PC-3 (cell line): Measurements from ENCODE around the gene KDM4C. TPM values are rescaled to one million over a fixed set of nuclear protein-coding genes. Genes with fewer than 3 reads are reported as not detected.

Source experiments
- ATAC-seq: fragments of 200-7000 bp; cut with Tn5 transposase; 2 replicates; pipeline ENCODE4 v1.9.1; 2020; ENCODE audit warnings: mild to moderate bottlenecking, moderate library complexity
- BruUV-seq: library from RNA; stranded (reverse); fragments of 400-500 nt; replicated peaks from 2 replicates; lab custom pipeline; 2021; lab: Mats Ljungman, UMichigan
- CTCF ChIA-PET: fragments of 300-600 bp; sonication (Branson Sonifier 250); formaldehyde crosslinking; loops from one replicate; lab custom pipeline; 2022; ENCODE audit warnings: antibody characterized with exemption; lab: Charles Lee
- POLR2A ChIA-PET: fragments of 300-600 bp; sonication (Branson Sonifier 250); formaldehyde crosslinking; loops from one replicate; lab custom pipeline; 2022; ENCODE audit warnings: antibody characterized with exemption; ENCODE audit not compliant: unreplicated experiment; lab: Charles Lee
- DNase-seq: peaks from one replicate; pipeline ENCODE4 v3.0.0-alpha.2; 2015
- H2AFZ ChIP-seq: fragments of 300-600 bp; sonication (generic); 2 replicates; pipeline ENCODE4 v1.6.0; 2016; ENCODE audit warnings: antibody characterized with exemption, low read length
- H3F3A ChIP-seq: fragments of 300-600 bp; sonication (generic); one replicate; pipeline ENCODE4 v1.6.0; 2017; ENCODE audit warnings: antibody characterized with exemption, low read length, control low read depth, mild to moderate bottlenecking; ENCODE audit not compliant: unreplicated experiment
- H3K27ac ChIP-seq: fragments of 300-600 bp; sonication (generic); 2 replicates; pipeline ENCODE4 v1.5.1; 2016; ENCODE audit warnings: mild to moderate bottlenecking, low read length
- H3K27me3 ChIP-seq: fragments of 300-600 bp; sonication (generic); 2 replicates; pipeline ENCODE4 v1.6.1; 2016; ENCODE audit warnings: low read length, mixed read lengths
- H3K36me3 ChIP-seq: fragments of 300-600 bp; sonication (generic); 2 replicates; pipeline ENCODE4 v1.6.1; 2016; ENCODE audit warnings: low read depth, mixed run types, low read length, mixed read lengths
- H3K4me1 ChIP-seq: fragments of 300-600 bp; sonication (generic); 2 replicates; pipeline ENCODE4 v1.5.1; 2016; ENCODE audit warnings: low read length; ENCODE audit not compliant: insufficient read depth
- H3K4me2 ChIP-seq: fragments of 300-600 bp; sonication (generic); 2 replicates; pipeline ENCODE4 v1.6.0; 2016; ENCODE audit warnings: low read length
- H3K4me3 ChIP-seq: fragments of 300-600 bp; sonication (generic); 2 replicates; pipeline ENCODE4 v1.5.1; 2016; ENCODE audit warnings: mild to moderate bottlenecking, low read length, mixed read lengths
- H3K79me2 ChIP-seq: fragments of 300-600 bp; sonication (generic); 2 replicates; pipeline ENCODE4 v1.6.1; 2017; ENCODE audit warnings: low read length, mixed read lengths
- H3K9ac ChIP-seq: fragments of 300-600 bp; sonication (generic); 2 replicates; pipeline ENCODE4 v1.6.0; 2016; ENCODE audit warnings: mild to moderate bottlenecking, low read length
- H3K9me2 ChIP-seq: fragments of 300-600 bp; sonication (generic); replicated peaks from 2 replicates; pipeline ENCODE4 v1.6.1; 2016; ENCODE audit warnings: mixed run types, low read length, mixed read lengths
- H3K9me3 ChIP-seq: fragments of 300-600 bp; sonication (generic); 2 replicates; pipeline ENCODE4 v1.6.1; 2016; ENCODE audit warnings: low read length, mixed read lengths
- H4K20me1 ChIP-seq: fragments of 300-600 bp; sonication (generic); 2 replicates; pipeline ENCODE4 v1.6.1; 2016; ENCODE audit warnings: low read length, mixed read lengths
- CTCF ChIP-seq: fragments of 300-600 bp; sonication (generic); conservative IDR thresholded peaks from 2 replicates; pipeline ENCODE4 v1.5.1; 2017; ENCODE audit warnings: antibody characterized with exemption, low read depth, mild to moderate bottlenecking, low read length
- EZH2 ChIP-seq: fragments of 300-600 bp; sonication (generic); IDR thresholded peaks from one replicate; pipeline ENCODE4 v1.6.1; 2017; ENCODE audit warnings: antibody characterized with exemption, mild to moderate bottlenecking, low read length; ENCODE audit not compliant: unreplicated experiment
- EZH2phosphoT487 ChIP-seq: fragments of 300-600 bp; sonication (generic); IDR thresholded peaks from 2 replicates; pipeline ENCODE4 v1.6.1; 2018; ENCODE audit warnings: mild to moderate bottlenecking, antibody characterized with exemption, low read length, borderline replicate concordance
- intact Hi-C: fragments of 100-400 bp; cut with micrococcal nuclease; formaldehyde crosslinking; loops from 2 replicates; pipeline ENCODE4 v1.9.0; 2023
- total RNA-seq: library from RNA; depleted of rRNA; stranded (reverse); fragments of >200 nt; gene quantifications from 2 replicates; pipeline ENCODE4 v1.2.3, GENCODE V29; 2014

Gene KDM4C
- total RNA-seq, 1 experiment from 2014 or later: 27.0 TPM

- no peaks in the 10 kb centered on the region for H3K9me3 ChIP-seq
- no peaks in the 10 kb centered on the region for H3K9me2 ChIP-seq
- H3K27me3 ChIP-seq: no peaks in the 10 kb centered on the region
- intact Hi-C loops: no loop called here
- no peak overlapping the region for H3K9ac ChIP-seq
- POLR2A ChIA-PET: no interaction called here
- H3F3A ChIP-seq: no peaks in the 10 kb centered on the region
- H3K79me2 ChIP-seq: no peaks in the 10 kb centered on the region
- H3K36me3 ChIP-seq: no peaks in the 10 kb centered on the region
- no peak overlapping the region for H3K27ac ChIP-seq
- no peak for TF ChIP-seq EZH2
- TF ChIP-seq CTCF: no peak
- TF ChIP-seq EZH2phosphoT487: no peak
- CTCF ChIA-PET: no interaction called here
- no peak for ATAC-seq
- H3K4me1 ChIP-seq: no peaks in the 10 kb centered on the region
- no peak overlapping the region for H3K4me3 ChIP-seq
- no peak overlapping the region for H3K4me2 ChIP-seq
- no peak for DNase-seq
- no peaks in the 10 kb centered on the region for H4K20me1 ChIP-seq
- no peak overlapping the region for H2AFZ ChIP-seq
- no TSS peak for BruUV-seq
Measured at GRCh38 chr9:7129391-7129790, 371.6 kb downstream of the KDM4C start.

DNA sequence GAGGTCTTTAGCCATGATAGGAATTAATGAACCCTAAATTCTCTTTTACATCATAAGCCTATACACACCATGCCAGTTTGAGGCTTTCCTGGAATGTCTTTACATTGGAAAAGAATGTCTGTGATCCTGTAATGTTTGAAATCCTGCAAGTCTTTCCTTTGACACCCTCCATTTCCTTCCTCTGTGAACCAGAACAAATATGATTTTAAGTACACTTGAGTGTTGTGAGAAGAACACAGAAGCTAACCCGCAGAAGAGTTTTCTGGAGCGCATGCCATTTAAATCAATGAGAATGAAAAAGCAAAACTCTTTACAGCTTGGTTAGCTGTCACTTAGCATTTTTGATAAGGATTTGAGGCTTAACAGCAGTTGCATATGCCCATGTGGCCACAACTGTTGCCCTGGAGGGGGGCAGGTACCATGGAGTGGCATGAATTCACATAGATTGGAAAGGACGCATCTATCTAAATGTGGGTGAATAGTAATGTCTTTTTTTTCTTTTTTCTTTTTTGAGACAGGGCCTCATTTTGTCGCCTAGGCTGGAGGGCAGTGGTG lies 372.6 kb downstream of the KDM4C start:
- no peak overlapping the region for H3K9ac ChIP-seq
- no TSS peak for BruUV-seq
- H3K36me3 ChIP-seq: no peaks in the 10 kb centered on the region
- no peaks in the 10 kb centered on the region for H3K27me3 ChIP-seq
- ChIA-PET POLR2A (no interaction called here), CTCF (no interaction called here)
- no peak for ATAC-seq
- DNase-seq: no peak
- no peak overlapping the region for H3K4me2 ChIP-seq
- TF ChIP-seq EZH2phosphoT487: no peak
- no peak for TF ChIP-seq EZH2
- TF ChIP-seq CTCF: no peak
- no peaks in the 10 kb centered on the region for H3K79me2 ChIP-seq
- no peaks in the 10 kb centered on the region for H3K4me1 ChIP-seq
- intact Hi-C loops: no loop called here
- H3F3A ChIP-seq: no peaks in the 10 kb centered on the region
- no peak overlapping the region for H3K27ac ChIP-seq
- H3K9me3 ChIP-seq: no peaks in the 10 kb centered on the region
- H2AFZ ChIP-seq: no peak overlapping the region
- no peaks in the 10 kb centered on the region for H4K20me1 ChIP-seq
- H3K9me2 ChIP-seq: no peaks in the 10 kb centered on the region
- no peak overlapping the region for H3K4me3 ChIP-seq

DNA sequence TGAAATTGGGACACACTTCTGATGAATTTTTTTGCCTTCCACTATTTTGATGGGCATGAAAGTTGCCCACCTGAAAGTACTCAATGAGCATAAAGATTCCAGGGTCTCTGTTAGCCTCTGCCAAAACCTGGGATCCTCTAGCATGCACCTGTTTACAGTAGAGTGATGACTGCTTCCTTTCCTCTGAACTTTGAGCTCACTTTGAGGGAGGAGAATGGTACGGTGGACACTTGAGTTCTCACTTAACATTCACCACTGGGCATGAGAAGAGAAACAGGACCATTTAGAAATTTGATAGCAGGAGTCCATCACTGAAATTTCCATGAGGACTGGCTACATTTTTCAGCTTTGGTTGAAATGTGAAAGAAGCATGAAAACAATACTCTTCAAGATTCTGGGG lies 374.8 kb downstream of the KDM4C start:
- no peak for DNase-seq
- no peaks in the 10 kb centered on the region for H3K36me3 ChIP-seq
- intact Hi-C loops: no loop called here

More for the DNA sequence above, 374.8 kb downstream of the KDM4C start:
- no peaks in the 10 kb centered on the region for H3K9me2 ChIP-seq
- ChIA-PET CTCF (no interaction called here), POLR2A (no interaction called here)
- H3K27ac ChIP-seq: no peak overlapping the region
- H3K9me3 ChIP-seq: no peaks in the 10 kb centered on the region
- no peak overlapping the region for H3K4me2 ChIP-seq
- no peak overlapping the region for H2AFZ ChIP-seq
- H3K4me1 ChIP-seq: no peaks in the 10 kb centered on the region
- H4K20me1 ChIP-seq: no peaks in the 10 kb centered on the region
- no peaks in the 10 kb centered on the region for H3K79me2 ChIP-seq
- TF ChIP-seq EZH2 (no peak), EZH2phosphoT487 (no peak), CTCF (no peak)
- H3K9ac ChIP-seq: no peak overlapping the region
- BruUV-seq: no TSS peak
- ATAC-seq: no peak
- no peaks in the 10 kb centered on the region for H3K27me3 ChIP-seq
- H3K4me3 ChIP-seq: no peak overlapping the region
- no peaks in the 10 kb centered on the region for H3F3A ChIP-seq
